BLaER1 treated with 17β-estradiol and CSF1 and Interleukin-3, amounts not matched to agents 10 nM and 100 nM (cell line): ENCODE results near the gene CEMP1.

Experiments
- H3K27ac ChIP-seq, 11 experiments: shearing (Covaris generic); formaldehyde crosslinking; 2 replicates each; pipeline ENCODE4 v1.8.1; 2022
- H3K27me3 ChIP-seq, 11 experiments: shearing (Covaris generic); formaldehyde crosslinking; 2 replicates each; pipeline ENCODE4 v1.8.1; 2022
- H3K36me3 ChIP-seq, 11 experiments: shearing (Covaris generic); formaldehyde crosslinking; 2 replicates each; pipeline ENCODE4 v1.8.1; 2022
- H3K4me1 ChIP-seq, 10 experiments: shearing (Covaris generic); formaldehyde crosslinking; 2 replicates each; pipeline ENCODE4 v1.8.1; 2022
- H3K4me2 ChIP-seq, 11 experiments: shearing (Covaris generic); formaldehyde crosslinking; 2 replicates each; pipeline ENCODE4 v1.8.1; 2022
- H3K4me3 ChIP-seq, 10 experiments: shearing (Covaris generic); formaldehyde crosslinking; 2 replicates each; pipeline ENCODE4 v1.8.1; 2022
- H3K9ac ChIP-seq, 11 experiments: shearing (Covaris generic); formaldehyde crosslinking; 2 replicates each; pipeline ENCODE4 v1.8.1; 2022
- H3K9me3 ChIP-seq, 11 experiments: shearing (Covaris generic); formaldehyde crosslinking; replicated peaks in 1 of 11; 2 replicates each; pipeline ENCODE4 v1.8.1; 2022
- H4K20me1 ChIP-seq, 11 experiments: shearing (Covaris generic); formaldehyde crosslinking; 2 replicates each; pipeline ENCODE4 v1.8.1; 2022
- Cebpa-rat ChIP-seq, 11 experiments: shearing (Covaris generic); IDR thresholded peaks; 2 replicates each; pipeline ENCODE4 v1.8.1; 2022

The CEMP1 gene

DNA sequence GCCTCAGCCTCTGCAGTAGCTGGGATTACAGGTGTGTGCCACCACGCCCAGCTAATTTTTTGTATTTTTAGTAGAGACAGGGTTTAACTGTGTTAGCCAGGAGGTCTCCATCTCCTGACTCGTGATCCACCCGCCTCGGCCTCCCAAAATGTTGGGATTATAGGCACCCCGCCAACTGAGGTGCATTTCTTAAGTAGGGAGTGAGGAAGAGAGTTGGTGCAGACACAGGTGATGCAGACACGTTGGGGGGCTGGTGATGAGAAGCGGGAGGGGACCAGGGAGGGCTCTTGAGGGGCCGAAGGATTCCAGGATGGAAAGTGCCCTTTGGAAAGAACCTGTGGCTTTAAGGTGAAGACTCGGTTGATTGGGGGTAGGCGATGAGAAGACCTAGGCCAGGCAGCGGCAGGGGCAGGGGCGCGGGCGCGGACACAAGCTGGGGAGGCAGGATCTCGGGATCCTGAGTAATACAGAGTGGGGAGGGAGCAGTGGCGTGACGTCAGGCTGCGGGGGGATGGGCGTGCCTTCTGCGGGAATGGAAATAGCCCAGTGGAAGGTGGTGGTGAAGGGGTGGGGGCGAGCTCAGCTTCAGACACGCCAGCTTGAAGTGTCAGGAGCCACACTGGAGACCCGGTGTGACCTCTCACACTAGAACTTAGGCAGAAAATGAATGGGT, 19.9 kb downstream of the CEMP1 start:
- Histone ChIP-seq H3K9ac (no peak overlapping the region; a peak in 2 of 22 replicates), H3K4me2 (peak overlapping the region in 2 of 11 experiments; percentile 10 to 97; a peak in 2 of 22 replicates), H3K4me3 (no peak overlapping the region), H3K9me3 (no peaks in the 10 kb centered on the region), H4K20me1 (peaks cover 19 to 65% (median 35%) of the 10 kb centered on the region in 11 experiments), H3K4me1 (peaks cover 57 to 81% (median 74%) of the 10 kb centered on the region in 10 experiments), H3K27me3 (no peaks in the 10 kb centered on the region), H3K36me3 (peaks cover 0 to 17% (median under 1%) of the 10 kb centered on the region in 11 experiments; a peak in 4 of 22 replicates), H3K27ac (no peak overlapping the region)
- TF ChIP-seq Cebpa-rat (IDR thresholded peaks at IDR 0.05), result no peak

DNA sequence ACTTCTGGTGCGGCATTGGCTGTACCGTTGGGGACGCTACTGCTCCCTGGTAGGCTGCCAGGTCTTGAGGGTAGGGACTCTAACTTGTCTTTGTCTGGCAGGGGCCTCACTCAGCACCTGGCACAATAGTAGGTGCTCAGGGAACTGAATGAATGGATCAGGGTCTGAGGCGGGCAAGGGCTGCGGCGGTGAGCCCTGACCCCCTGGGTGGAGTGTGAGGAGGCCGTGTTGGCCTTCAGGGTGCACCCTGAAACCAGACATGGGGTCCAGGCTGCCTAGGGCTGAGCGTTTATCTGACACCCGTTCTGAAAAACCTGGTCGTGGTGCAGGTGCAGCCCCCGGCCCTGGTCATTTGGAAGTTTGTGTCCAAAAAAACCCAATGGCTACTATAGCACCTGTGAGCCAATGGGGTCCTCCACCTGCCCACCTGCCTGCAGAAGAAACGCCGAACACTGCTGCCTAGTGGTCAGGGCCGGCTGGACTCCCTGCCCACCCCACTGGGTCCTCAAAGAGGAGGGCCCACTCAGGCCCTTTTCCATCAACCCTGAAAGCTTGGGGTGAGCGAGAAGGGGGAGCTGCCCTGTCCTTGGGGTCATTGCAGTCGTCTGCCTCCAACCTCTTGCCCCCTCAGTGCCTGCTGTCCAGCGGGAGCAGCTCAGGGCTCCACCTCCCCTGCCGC, 22.3 kb downstream of the CEMP1 start:
- H3K4me2 ChIP-seq, result peak overlapping the region in 7 of 11 experiments; percentile 32 to 96 (median 66); a peak in 10 of 22 replicates
- H3K4me1 ChIP-seq, result peaks cover 42 to 76% (median 59%) of the 10 kb centered on the region in 10 experiments

DNA sequence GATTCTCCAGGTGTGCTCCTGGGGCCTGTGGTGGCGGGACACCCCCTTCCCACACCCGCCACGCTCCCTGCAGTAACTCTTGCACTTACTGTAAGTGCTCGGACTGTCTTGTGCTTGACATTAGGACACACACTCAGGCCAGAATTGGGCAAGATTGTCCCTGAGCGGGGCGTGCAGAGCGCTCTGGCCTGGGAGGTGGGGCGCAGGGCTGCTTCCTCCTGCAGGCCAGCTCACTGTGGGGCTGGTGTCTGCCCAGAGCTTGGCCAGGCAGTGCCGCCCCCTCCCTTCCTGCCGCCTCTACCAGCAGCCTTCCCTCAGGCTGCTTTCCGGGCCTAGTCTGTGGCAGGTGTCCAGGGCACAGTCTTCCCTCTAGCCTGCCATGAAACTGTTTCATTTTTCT, 23.5 kb downstream of the CEMP1 start:
- Histone ChIP-seq H3K4me1 (peaks cover 34 to 79% (median 54%) of the 10 kb centered on the region in 10 experiments), H3K27me3 (no peaks in the 10 kb centered on the region), H3K4me3 (peak overlapping the region in 1 of 10 experiments; percentile 12; a peak in 1 of 20 replicates), H3K4me2 (peak overlapping the region in 10 of 11 experiments; percentile 39 to 96 (median 52); a peak in 17 of 22 replicates), H3K9me3 (no peaks in the 10 kb centered on the region), H3K27ac (peak overlapping the region in 10 of 11 experiments; percentile 4 to 76 (median 45); a peak in 12 of 22 replicates), H3K9ac (peak overlapping the region in 10 of 11 experiments; percentile 11 to 76 (median 41); a peak in 11 of 22 replicates), H4K20me1 (peaks cover 0 to 58% (median 19%) of the 10 kb centered on the region in 11 experiments; a peak in 16 of 22 replicates), H3K36me3 (peaks cover 0 to 20% (median 4%) of the 10 kb centered on the region in 11 experiments; a peak in 12 of 22 replicates)
- TF ChIP-seq Cebpa-rat (IDR thresholded peaks at IDR 0.05), result no peak

More for the DNA sequence above, 22.3 kb downstream of the CEMP1 start:
- Histone ChIP-seq H3K9me3 (no peaks in the 10 kb centered on the region), H3K9ac (peak overlapping the region in 4 of 11 experiments; percentile 8 to 60 (median 32); a peak in 3 of 22 replicates), H3K27ac (0 out of 22 replicates have a peak overlapping the region, but pooled peaks of 1 of the 11 experiments have one; percentile 46), H3K4me3 (no peak overlapping the region), H3K36me3 (peaks cover 0 to 15% (median 0%) of the 10 kb centered on the region in 11 experiments; a peak in 5 of 22 replicates), H3K27me3 (no peaks in the 10 kb centered on the region), H4K20me1 (peaks cover 0 to 48% (median 16%) of the 10 kb centered on the region in 11 experiments; a peak in 12 of 22 replicates)
- TF ChIP-seq Cebpa-rat (IDR thresholded peaks at IDR 0.05), result no peak

DNA sequence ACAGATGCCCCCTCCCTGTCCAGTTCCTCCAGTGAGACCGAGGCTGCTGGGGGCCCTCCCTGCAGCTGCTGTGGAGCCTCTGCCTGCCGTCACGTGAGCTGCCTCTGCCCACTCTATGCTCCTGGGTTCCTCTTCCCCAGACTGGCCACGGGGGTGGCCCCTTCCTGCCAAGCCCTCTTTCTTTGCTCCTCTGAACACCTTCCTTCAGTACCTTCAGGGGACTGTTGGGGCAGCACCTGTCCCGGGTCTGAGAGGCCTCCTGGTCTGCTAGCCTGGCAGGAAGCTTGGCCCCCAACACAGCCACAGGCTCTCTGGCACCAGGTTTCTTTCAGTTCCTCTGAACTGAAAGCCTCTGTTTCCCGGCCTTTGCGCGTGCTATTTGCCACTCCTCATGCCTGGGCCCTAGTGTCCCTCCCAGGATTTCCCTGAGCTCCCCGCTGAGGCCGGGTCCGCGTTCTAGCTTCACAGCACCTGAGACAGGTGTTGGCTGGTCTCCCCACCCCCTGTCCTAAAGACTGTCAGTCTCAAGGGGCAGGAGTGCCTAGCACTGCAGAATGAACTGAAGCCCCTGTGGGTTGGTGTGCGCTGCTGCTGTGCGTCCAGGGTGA, 24.1 kb downstream of the CEMP1 start:
- Histone ChIP-seq H3K4me2 (peak overlapping the region in 10 of 11 experiments; percentile 39 to 96 (median 52); a peak in 20 of 22 replicates), H3K36me3 (peaks cover 0 to 25% (median 9%) of the 10 kb centered on the region in 11 experiments; a peak in 14 of 22 replicates), H3K27me3 (no peaks in the 10 kb centered on the region), H3K9me3 (no peaks in the 10 kb centered on the region), H3K27ac (peak overlapping the region in 10 of 11 experiments; percentile 4 to 76 (median 45); a peak in 14 of 22 replicates), H4K20me1 (peaks cover 0 to 63% (median 24%) of the 10 kb centered on the region in 11 experiments; a peak in 17 of 22 replicates), H3K4me1 (peaks cover 32 to 79% (median 54%) of the 10 kb centered on the region in 10 experiments), H3K4me3 (peak overlapping the region in 1 of 10 experiments; percentile 12; a peak in 2 of 20 replicates), H3K9ac (peak overlapping the region; percentile 11 to 76 (median 39); a peak in 16 of 22 replicates)
- TF ChIP-seq Cebpa-rat (IDR thresholded peaks at IDR 0.05), result no peak

DNA sequence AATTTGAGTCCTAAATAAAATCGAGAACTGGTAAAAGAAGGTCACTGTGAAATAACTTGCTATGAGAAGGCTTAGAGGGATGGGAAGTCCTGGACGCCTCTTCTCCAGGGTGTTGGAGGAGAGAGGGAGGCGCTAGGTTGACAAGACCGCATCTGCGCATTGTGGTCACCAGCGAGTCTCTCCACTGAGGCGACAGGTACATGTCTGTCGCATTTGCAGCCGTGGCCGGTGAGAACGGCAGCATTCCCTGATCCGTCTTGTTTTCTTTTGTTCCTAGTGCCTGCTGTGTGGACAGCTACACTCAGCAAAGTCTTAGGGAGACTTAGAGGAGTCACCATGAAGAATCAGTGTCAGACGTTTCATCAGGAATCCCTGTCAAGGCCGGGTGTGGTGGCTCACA, 25.5 kb downstream of the CEMP1 start:
- Histone ChIP-seq H4K20me1 (peaks cover 0 to 78% (median 38%) of the 10 kb centered on the region in 11 experiments; a peak in 20 of 22 replicates), H3K27ac (no peak overlapping the region), H3K4me1 (peaks cover 40 to 73% (median 55%) of the 10 kb centered on the region in 10 experiments), H3K27me3 (no peaks in the 10 kb centered on the region), H3K4me3 (no peak overlapping the region), H3K4me2 (no peak overlapping the region), H3K9ac (0 out of 22 replicates have a peak overlapping the region, but pooled peaks of 2 of the 11 experiments have one; percentile 31 to 33), H3K36me3 (peaks cover 0 to 34% (median 18%) of the 10 kb centered on the region in 11 experiments; a peak in 15 of 22 replicates), H3K9me3 (no peaks in the 10 kb centered on the region)
- no peak for TF ChIP-seq Cebpa-rat (IDR thresholded peaks at IDR 0.05)

DNA sequence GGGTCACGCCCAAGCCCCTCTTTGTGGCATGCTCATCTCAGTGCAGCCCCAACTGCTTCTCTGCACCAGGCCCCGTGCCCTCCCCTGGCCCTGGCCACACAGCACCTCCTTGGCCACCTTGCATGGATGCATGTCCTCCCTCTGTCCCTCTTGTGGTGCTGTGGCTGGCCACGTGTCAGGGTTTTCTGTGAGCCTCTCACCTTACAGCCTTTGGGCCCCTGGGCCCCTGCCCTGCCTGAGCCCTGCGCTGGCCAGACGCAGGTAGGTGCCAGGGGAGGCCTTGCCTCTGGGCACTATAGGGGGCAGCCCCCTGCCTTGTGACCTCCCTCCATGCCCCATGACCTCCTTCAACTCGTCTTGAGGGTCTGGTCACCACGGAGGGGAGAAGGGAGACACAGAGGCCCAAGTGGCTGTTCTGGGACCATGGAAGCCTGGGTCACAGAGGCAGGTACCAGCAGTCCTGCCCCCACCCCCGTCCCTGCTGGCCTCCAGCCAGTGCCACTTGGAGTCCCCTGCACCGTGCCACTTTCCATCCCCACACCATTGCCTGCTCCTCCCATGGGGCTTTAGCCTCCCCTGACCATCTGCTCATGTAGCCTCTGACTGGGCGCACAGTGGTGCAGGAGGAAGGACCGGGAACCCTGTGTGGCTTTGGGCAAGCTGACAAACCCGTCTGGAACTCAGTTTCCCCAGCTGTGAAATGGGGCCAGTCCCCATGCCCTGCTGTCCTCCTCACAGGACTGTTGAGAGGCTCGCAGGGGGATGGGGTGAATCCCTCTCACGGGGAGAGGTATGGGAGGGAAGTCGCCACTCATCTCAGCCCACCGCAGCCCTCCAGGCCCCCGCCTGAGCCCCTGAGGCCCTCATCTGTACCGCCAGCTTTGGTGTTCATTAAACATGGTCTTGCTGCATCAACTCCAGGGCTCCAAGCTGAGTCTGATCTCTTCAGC, 29.0 kb downstream of the CEMP1 start:
- Histone ChIP-seq H3K36me3 (peaks cover 0 to 64% (median 49%) of the 10 kb centered on the region in 11 experiments; a peak in 21 of 22 replicates), H3K27ac (no peak overlapping the region), H3K9ac (peak overlapping the region in 9 of 11 experiments; percentile 4 to 46 (median 28); a peak in 11 of 22 replicates), H3K4me1 (peaks cover 40 to 57% (median 51%) of the 10 kb centered on the region in 10 experiments), H3K27me3 (no peaks in the 10 kb centered on the region), H3K4me3 (no peak overlapping the region), H3K4me2 (peak overlapping the region; percentile 13 to 88 (median 41); a peak in 17 of 22 replicates), H3K9me3 (no peaks in the 10 kb centered on the region), H4K20me1 (peaks cover 5 to 90% (median 61%) of the 10 kb centered on the region in 11 experiments; a peak in 21 of 22 replicates)
- no peak for TF ChIP-seq Cebpa-rat (IDR thresholded peaks at IDR 0.05)

DNA sequence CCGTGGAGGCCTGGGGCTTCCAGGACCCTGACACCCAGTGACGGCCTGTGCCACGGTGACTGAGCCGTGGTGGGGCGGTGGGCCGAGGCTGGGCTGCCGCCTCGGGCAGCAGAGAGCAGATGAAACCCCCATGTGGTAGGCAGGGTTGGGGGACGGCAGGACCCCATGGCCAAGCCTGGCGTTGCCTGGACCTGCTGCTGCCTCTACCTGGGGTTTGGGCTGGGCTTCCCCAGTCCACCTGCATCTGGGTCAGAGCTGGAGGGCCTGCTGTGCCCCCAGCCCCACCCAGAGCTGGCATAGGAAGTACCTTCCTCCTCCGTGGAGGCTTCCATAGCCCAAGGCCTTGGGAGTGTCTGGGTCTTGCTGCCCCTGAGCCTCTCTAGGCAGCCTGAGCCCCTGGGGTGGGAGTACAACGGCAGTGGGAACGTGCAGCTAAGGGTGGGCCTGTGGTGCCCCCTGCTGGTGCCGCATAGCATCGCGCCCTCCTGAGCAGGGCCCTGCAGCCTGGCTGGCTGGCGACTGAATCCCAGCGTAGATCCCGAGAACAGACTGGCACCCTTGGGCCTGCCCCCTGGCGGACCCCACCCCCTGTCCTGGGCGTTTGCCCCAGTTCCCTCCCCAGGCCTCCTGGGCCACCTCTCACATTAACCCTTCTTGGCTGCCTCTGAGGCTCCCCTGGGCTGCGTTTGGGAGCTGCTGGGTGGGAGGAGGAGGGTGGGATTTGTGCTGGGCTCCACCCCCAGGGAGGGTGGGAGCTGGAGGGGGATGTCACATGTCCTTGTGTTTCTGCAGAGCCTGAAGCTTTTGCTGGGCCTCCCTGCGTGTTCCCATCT, 30.1 kb downstream of the CEMP1 start:
- H3K27me3 ChIP-seq, result no peaks in the 10 kb centered on the region
- no peak overlapping the region for H3K4me3 ChIP-seq
- no peaks in the 10 kb centered on the region for H3K9me3 ChIP-seq
- H3K9ac ChIP-seq, result peak overlapping the region in 8 of 11 experiments; percentile 8 to 46 (median 31); a peak in 10 of 22 replicates
- peaks cover 43 to 60% (median 54%) of the 10 kb centered on the region in 10 experiments for H3K4me1 ChIP-seq
- H3K36me3 ChIP-seq, result peaks cover 10 to 72% (median 59%) of the 10 kb centered on the region in 11 experiments
- no peak overlapping the region for H3K27ac ChIP-seq
- no peak for TF ChIP-seq Cebpa-rat (IDR thresholded peaks at IDR 0.05)
- peaks cover 5 to 93% (median 68%) of the 10 kb centered on the region in 11 experiments; a peak in 21 of 22 replicates for H4K20me1 ChIP-seq
- H3K4me2 ChIP-seq, result peak overlapping the region; percentile 13 to 88 (median 41); a peak in 17 of 22 replicates
